Measurements from ENCODE around the gene PAPOLA.
A peak's percentile ranks its signal among the peaks of the same experiment; 100 is the strongest.

PAPOLA gene

DNA sequence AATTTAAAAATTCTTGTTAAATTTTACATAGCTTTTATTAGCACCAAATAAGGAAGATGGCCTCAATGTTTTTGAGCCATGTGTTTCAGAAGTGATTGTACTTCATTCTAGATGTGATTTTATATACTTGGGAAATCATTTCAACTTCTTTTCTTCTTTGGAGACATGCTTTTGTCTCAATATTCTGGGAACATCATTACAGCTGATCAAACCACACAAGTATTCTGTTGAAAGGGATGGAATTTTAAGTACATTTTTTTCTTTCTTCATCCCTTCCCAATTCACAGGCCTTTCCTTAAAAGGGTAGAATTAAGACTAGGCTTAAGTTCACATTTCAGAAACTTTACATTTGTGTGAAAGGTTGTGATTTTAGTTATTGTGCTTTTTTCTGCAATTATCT lies 66.4 kb downstream of the PAPOLA start:
- no peak for DNase-seq

DNA sequence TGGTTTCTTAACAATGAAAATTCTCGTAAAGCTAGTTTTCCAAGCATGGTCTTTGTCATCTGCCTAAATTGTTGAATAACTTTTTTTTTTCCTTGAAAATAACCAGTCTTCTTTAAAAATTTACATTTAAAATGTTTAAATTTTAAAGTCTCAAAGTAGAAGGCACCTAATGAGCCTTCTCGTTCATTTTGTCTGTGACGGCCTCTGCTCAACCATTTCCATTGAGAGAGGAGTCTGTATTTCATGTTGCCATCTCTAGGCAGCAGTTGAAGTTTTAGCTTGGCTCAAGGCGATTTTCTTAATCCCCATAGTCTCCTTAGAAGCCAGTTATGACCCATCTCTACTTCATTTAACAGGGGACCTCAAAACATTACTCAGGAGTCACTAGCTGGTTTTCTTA lies 69.1 kb downstream of the PAPOLA start:
- DNase-seq: no peak

DNA sequence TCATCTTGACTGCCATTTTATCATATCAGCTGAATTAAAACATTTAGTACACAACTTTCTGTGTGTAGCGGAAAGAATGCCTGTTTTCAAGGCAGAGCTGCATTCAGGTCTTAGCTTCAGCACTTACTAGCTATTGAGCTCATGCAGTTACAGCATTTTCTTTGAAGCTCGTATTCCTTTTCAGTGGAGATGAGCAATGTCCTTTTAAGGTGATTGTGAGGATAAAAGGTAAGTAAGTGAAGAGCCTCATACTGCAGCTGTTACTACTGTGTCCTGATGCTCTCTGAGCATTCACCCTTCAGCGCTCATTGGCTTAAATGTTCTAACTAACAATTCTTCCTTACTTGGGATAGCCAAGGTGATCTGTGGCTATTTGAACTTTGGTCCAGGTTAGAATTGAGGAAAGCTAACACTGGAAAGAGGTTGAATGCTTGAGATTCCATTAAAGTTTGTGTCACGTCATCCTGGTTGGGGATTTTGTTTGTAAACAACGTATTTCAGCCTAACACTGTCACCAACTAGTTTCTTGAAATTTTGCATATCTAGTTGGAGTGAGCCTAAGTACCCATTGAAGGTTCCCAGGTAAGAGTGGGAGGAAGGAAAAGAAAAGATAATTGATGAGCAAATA lies 71.4 kb downstream of the PAPOLA start:
- no peak for DNase-seq

DNA sequence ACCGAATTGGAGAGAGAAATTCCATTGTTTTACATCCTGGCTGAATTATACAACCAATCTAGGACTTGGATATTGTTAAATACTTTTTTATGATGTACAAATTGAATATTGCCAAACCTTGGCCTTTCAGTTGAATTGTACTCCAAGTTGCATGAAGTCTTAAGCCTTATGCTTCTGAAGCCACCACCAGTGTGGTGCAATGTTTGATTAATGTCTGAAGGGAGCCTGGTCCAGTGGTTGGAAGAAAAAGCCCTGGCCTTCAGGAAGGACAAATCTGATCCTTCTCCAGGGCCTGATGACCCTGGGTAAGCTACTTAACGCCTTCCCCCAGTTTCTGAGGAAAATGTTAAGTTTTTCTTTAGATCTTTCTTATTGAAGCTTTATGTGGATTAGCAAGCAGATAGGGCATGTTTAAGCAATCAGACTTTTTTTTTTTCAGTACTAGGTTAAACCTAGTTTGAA lies 72.0 kb downstream of the PAPOLA start:
- DNase-seq: no peak

DNA sequence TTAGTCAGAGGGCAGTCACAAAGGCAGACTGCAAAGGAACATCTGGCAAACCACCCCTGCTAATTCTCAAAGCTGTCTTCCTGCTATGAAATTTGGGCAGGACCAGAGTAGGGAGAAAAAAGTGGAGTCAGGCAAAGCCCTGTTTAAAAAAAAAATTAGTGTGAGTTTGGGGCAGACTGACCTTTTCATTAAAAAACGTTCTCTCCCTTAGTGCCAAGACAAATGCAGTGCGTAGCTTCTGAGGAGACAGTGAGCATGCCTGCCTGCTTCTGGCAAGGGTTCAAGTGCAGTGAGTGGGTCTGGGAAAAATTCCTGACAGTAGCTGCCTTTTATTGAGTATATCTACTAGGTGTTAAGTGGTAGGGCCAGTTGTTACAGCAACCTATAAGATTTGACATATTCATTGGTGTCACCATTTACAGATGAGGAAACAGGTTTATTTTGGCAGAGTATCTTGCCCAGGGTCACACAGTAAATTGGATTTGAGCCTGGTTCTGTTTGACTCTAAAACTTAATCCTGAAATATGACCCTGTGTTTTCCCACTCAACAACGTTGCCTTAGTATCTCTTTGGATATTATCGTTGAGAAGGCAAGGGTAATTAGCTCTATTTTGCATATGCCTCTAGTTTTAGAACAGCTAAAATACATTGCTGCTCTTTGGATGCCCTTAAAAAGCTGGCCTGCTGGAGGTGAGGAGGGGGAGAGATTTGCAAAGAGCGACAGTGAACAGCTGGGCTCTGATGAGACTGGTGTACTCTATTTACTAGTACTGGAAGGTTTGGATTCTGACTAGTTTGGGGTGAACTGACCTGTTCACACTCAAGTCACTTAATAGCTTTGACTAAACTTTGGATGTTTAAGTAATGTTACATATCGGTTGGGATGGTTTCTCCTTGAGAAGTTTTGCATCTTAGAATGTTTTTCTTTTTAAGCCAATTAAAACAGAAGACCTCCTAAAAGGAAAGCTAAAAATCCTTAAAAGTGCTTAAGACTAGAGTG lies 72.8 kb downstream of the PAPOLA start:
- DNase-seq: no peak

DNA sequence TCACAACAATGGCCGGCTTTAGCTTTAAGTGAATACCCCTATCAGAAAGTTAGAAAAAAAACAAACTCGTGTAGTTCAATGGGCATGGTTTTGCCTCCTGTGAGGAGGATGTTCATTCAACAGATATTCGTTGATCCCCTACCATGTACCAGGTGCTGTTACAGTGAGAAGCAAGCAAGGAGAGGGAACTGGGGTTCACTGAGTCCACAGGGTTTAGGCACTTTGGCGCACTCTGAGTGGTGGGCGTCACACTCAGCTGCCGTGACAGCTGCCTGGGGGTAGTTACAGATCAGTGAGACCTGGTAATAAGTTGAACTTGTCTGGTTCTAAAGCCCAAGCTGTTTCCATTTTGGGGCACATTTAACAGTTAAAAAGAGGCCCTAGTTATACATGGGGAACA lies 74.2 kb downstream of the PAPOLA start:
- DNase-seq: no peak

DNA sequence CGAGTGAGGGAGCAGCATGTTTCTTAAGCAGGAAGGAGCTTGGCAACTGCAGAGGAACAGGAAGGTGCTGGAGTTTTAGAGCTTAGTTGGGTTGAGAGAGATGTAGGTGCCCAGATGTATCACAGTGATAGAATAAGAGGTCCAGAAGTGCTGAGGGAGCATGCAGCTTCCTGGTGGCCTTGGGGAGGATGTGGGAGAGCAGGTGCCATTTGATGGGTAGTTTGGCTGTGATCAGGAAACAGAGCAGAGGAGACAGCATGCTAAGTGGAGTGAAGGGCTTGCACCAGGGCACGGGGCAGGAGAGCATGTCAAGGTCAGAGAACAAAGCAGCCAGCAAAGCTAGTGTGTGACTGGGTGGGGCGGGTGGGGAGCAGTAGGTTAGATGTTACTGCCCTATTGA lies 74.8 kb downstream of the PAPOLA start:
- DNase-seq: no peak

DNA sequence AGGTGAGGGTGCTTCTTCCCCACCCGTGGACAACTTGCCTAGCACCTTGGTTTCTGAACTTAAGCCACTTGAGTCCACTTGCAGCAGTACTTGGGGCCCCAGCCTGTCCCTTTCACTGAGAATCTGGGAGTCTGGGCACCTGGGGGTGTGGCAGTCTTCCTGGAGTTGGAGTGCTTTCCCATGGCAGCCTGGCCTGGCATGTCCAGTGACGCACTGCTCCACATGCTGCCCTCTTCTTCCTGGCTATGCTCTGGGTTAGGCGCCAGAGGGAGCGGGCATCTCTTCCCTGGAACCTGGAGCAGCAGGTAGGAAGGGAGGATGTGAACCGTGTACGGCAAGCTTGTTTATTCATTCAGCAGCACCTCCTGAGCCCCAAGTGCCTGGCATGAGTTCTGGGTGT lies 76.4 kb downstream of the PAPOLA start:
- no peak for DNase-seq

DNA sequence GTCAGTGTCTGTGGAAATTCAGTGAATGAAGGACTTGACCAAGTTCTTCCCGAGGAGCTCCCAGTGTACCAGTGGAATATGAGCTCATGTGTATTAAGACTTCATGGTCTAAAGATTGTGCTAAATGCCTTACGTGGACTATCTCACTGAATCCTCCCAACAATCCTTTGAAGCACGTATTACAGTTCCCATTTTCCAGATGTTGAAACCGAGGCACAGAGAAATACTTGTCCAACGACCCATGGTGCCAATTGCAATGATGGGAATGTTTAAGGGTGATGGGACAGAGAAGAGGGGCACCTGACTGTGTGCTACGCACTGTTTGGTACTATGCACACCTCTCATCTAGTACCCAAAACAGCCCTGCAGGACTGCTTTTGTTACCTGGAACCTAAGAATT lies 77.2 kb downstream of the PAPOLA start:
- no peak for DNase-seq

DNA sequence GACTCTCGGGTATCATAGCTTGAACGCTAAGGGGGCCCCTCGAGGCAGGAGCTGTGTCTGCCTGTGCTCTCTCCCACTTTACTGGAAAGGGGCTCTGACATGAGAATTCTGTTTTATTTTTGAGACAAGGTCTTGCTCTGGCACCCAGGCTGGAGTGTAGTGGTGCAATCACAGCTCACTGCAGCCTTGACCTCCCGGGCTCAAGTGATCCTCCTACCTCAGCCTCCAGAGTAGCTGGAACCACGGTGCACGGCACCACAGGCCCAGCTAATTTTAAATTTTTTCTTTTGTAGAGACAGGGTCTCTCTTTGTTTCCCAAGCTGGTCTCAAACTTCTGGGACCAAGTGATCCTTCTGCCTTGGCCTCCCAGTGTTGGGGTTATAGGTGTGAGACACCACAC lies 77.7 kb downstream of the PAPOLA start:
- no peak for DNase-seq

DNA sequence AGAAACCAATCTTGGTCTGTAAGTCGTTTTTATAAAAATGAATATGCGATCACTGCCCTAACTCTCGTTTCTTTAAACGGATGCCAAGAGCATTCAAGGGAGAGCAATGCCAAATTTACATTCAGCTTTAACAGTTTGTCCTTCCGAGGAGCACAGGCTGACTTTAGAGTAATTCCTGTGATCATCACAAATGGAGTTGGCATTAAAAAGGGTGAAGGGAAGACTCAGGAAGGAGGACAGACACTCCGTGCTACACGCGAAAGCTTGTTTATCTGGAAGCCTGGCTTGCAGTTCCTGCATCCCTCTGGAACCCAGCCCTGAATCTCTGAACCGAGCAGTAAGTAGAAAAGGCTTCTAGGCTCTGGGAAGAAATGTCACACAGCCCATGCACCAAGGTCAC lies 78.4 kb downstream of the PAPOLA start:
- DNase-seq: no peak

DNA sequence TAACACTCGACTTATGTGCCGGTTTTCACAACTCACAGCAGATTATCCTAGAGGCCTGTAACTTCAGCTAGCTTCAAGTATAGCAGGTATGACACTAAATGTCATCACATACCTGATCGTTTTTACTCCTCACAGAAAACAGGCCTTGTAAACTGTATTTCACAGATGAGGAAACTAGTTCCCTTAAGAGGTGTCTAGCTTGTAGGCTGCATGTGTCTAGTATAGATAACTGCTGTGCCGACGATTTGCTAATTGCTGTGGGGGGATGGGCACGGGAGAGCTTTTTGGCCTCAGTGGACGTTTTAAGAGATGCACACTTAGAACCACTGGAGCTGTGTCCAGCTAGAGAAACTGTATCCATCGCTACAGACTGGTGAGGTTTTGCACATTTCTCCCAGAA lies 78.8 kb downstream of the PAPOLA start:
- no peak for DNase-seq

DNA sequence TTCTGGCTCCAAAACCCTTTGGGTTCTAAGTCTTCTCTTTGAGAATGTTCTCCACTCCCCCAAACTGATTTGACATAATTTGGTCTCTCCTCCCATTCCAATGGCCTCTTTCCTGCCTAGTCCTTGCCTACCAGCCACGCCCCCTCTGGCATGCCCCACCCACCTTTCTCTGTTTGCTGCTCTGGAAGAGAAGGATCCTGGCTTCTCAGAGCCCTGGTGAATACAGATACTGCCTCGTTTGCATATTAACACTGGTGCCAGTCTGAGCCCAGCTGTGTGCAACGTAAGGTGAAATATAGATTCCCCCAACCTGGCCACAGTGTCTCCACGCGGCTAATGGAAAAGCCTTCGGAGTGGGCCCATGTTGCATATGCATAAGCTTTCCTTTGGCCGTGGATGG lies 79.7 kb downstream of the PAPOLA start:
- DNase-seq: no peak

DNA sequence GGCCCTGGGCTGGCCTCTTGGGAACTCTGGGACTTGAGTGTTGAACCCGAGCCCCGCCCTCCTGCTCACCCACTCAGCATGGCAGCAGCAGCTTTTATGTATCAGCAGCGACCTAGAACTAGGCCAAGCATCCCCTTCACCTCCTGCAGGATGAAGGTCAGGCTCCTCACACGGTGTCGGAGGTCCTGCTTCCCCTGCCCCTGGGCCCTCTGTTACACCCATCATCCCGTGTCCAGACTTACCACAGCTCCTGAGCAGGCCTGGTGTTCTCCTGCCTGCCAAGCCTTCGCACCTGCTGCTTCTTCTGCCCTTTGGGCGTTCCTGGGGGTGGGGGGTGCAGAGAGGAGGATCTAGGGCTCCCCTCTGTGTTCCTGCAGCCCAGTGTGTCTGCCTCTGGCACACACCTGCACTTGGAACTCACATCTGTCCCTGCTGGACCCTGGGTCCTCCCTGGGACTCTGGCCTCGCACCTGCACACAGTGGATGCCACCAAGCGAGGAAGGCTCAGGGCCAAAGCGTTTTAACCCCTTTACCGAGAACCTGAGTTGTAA lies 80.3 kb downstream of the PAPOLA start:
- DNase-seq: no peak

DNA sequence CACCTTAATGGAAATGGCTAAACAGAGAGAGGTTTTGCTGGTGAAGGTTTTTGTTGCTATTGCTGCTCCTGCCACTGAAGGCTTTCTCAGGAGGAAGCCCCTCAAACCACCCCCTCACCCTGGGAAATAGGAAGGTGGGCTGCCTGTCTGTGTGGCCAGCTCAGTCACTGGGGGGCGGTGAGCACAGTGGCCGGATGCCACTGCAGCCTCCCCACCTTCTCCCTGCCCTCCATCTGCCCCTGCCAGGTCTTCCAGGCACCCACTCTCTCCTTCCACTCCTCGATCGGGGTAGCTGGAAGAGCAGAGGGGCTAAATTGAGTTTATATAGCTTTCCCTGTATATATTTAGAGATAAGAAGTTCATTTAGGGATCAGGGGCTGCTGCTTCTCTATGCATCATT lies 80.8 kb downstream of the PAPOLA start:
- DNase-seq: no peak

DNA sequence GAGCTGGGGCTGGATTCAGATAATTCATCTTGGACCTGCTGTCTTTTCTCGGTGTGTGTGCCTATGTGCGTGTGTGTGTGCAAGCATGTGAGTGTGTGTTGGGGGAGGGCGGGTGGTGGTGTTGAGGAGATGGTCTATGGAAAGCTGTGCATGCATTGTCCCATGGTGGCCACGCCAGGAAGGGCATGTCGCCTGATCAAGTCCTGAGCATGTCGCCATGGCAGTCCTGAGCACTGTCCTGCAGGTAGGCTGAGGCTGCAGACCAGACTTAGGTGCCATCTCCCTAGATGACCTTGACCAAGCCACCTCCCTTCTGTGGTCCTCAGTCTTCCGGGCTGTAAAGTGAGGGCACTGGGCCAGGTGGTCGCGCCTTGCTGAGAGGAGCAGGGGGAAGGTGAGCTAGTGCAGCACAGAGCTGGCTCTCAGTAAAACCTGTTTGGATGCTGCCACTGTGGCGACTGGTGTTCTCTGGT lies 81.4 kb downstream of the PAPOLA start:
- DNase-seq: no peak

DNA sequence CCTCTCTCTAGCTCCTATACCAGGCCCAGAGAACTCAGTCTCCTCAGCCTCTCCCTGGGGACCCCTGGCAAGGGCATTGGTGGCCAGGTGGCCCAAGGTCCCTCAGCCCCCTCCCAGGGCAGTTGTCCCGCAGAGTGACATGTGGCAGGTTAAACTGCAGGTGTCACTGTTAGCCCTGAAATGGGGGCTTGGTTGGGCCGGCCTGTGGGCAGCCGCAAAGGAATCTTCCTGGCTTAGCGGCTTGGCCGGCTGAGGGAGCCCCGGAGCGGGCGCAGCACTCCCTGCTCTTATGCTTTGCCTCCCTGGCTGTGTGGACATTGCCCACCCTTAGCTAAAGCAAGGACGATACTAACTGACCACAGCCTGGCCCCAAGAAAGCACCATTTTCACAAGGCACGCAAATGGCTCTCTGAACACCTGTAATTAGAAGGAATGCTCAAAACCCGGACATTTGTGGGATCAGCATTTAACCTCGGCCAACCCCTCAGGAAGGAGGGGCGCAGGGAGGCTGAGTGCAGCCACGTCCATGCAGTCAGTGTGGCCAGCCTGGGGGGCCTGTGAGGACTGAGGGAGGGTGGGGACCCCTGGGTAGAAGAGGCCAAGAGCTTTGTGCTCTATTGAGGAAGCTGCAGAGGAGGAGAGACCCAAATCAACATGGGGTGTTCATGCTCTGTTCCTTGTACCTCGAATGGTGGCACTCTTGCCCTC lies 82.2 kb downstream of the PAPOLA start:
- DNase-seq: peak; percentile 68

DNA sequence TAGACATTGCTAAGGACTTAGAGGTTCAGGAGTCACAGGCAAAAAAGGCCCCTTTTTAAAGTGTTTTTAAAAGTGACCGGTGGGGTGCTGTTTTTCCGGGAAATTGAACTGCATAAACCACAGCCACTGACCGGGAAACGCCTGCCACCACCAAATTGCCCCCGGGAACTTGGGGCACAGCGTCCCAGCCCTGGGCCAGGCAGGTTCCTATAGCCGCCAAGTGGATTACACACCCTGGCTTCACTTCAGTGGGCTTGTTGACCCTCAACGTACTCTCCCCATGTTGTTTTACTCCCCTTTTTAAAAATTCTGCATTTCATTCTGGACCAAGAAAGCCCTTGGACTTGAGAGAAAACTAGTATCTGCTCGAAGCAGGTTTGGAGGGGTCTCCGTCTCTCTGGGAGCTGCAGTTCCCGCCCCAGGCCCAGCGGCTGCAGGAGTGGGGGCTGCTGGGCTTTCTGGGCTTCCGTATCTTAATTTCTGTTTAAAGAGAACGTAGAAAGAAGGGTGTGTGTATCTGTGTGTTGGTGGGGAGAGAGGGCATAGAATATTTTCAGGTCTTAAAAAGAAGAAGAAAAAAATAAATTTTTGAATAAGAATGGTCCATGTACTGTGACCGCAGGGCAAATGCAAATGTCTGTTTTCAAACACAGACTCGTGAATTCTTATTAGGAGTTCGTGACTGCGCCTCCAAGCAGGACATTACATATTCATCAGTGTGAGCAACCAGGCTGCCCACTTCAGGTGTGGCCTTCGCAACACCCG lies 82.9 kb downstream of the PAPOLA start:
- no peak for DNase-seq

DNA sequence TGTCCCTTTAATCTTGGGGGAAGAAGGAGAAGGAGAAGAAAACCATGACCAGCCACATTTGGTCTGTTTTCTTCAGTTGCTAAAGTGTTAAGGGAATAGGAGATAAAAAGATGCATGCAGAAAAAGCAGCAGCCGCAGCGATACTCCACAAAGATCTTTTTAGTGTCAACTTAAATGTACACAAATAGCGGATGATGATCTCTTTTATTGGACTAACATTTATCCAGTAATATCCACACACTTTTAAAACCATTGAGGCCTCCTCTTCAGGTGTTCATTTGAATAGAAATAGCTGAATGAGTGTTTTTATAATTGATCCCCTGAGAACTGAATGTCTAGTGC lies 83.5 kb downstream of the PAPOLA start:
- no peak for DNase-seq

DNA sequence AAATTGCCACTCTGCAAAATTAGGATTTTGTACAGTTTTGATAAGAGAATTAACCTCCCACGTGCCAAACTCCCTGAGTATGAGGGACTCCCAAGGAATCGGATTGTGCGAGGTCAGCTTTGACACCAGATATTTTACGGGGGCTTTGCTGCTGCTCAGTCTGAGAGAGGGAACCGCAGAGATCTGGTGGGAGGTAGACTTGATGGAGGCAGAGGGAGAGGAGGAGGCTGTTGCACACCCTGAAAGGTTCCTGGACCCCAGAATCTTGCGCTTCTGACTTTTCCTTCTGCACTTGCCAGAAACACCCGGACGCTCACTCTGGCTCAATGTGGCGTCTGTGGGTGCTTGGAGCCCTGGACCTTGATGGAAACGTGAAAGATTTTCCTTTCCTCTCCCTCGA lies 83.9 kb downstream of the PAPOLA start:
- no peak for DNase-seq

DNA sequence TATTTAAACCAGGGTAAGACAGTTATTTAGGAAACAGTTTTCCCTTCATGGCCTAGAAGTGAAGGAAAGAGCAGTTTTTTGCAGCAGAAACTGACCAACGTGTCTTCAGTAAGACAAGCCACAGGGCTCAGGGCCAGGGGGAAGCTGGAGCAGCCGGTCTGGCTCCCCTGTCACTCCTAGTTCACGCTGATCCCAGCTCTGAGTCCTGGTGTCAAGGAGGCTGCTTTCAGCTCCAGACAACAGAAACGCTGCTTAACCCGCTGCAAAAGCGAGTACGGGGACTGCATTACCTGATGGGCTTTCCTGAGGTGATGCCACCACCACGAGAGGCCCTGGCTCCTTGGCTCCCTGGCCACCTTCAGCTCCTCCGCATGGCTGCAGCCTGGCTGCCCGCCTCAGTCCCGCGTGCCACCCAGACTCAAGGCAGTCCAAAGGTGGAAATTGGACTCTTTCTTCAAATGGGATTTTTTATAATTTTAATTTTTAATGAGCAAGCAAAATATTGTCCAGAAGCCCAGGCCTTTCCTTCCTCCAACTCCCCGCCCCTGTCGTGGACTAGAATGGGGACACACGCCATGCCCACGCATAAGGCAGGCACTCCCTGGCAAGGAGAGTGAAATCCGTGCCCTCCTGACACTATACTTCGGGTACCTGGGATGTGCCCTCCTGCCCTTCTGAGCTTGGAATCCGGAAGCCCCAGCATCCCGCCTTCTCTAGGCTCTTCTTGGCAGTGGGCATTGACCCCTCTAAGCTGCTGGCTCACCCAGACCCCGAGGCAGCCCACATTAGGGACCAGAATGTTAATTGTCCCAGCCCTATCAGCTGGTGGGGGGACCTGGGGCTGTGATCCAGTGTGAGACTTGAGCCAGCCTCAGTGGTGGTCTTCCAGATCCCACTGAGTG lies 85.0 kb downstream of the PAPOLA start:
- no peak for DNase-seq
